H1 (cell line): ENCODE data around the gene PLEKHA5. TPM values are rescaled to one million over a fixed set of nuclear protein-coding genes. Genes with fewer than 3 reads are reported as not detected.

Experiments used
- CTCF ChIA-PET: fragments of 300-600 bp; sonication (Branson Sonifier 250); formaldehyde crosslinking; loops from one replicate; lab custom pipeline; 2021; ENCODE audit not compliant: partially characterized antibody; lab: Charles Lee
- POLR2A ChIA-PET: fragments of 300-600 bp; sonication (Branson Sonifier 250); formaldehyde crosslinking; loops from one replicate; lab custom pipeline; 2021; ENCODE audit warnings: inconsistent platforms; ENCODE audit not compliant: partially characterized antibody; lab: Charles Lee
- DNase-seq, 2 experiments: peaks; one replicate each; pipeline versions ENCODE4 v3.0.0 to v3.0.0-alpha.2; 2010 to 2022; ENCODE audit warnings: low spot score in 2 of 2, low read depth in 1 of 2, mixed read lengths in 1 of 2
- FAIRE-seq: peaks from 2 replicates; lab custom pipeline; 2011; peaks lifted over from hg19 to GRCh38; lab: Jason Lieb, UNC
- H2AFZ ChIP-seq: 2 replicates; pipeline ENCODE4 v1.8.1; 2012; ENCODE audit warnings: low read length, inconsistent platforms
- H2AK5ac ChIP-seq: 2 replicates; pipeline ENCODE4 v1.6.1; 2013; ENCODE audit warnings: low read depth, low read length
- H2BK120ac ChIP-seq: replicated peaks from 2 replicates; pipeline ENCODE3; 2013; ENCODE audit warnings: low read depth, low read length, inconsistent platforms
- H2BK12ac ChIP-seq: 2 replicates; pipeline ENCODE4 v1.6.1; 2013; ENCODE audit warnings: low read depth, low read length
- H2BK15ac ChIP-seq: 2 replicates; pipeline ENCODE4 v1.6.1; 2013; ENCODE audit warnings: low read length
- H2BK20ac ChIP-seq: 2 replicates; pipeline ENCODE4 v1.6.1; 2013; ENCODE audit warnings: low read length
- H2BK5ac ChIP-seq: 2 replicates; pipeline ENCODE4 v1.6.1; 2013; ENCODE audit warnings: low read depth, low read length
- H3K14ac ChIP-seq: 2 replicates; pipeline ENCODE4 v1.6.1; 2013; ENCODE audit warnings: inconsistent platforms; ENCODE audit not compliant: insufficient read length
- H3K18ac ChIP-seq: 2 replicates; pipeline ENCODE4 v1.6.1; 2013; ENCODE audit warnings: low read length; ENCODE audit errors: extremely low read depth
- H3K23ac ChIP-seq: 2 replicates; pipeline ENCODE4 v1.6.1; 2013; ENCODE audit warnings: inconsistent platforms; ENCODE audit not compliant: insufficient read length
- H3K23me2 ChIP-seq: 2 replicates; pipeline ENCODE4 v1.6.1; 2013; ENCODE audit warnings: low read depth, low read length
- H3K27ac ChIP-seq: 2 replicates; pipeline ENCODE4 v1.6.1; 2011; ENCODE audit warnings: low read depth, low read length, inconsistent platforms
- H3K27me3 ChIP-seq, 4 experiments: replicated peaks in 1 of 4; 1 replicate in 1 of 4; 2 replicates in 3 of 4; pipeline versions ENCODE4 v1.6.1 to v1.8.1; 2011 to 2013; ENCODE audit warnings: low read length in 3 of 4, mild to moderate bottlenecking in 3 of 4, inconsistent platforms in 2 of 4, mixed read lengths in 2 of 4, moderate library complexity in 1 of 4; ENCODE audit not compliant: control insufficient read depth in 3 of 4, insufficient read depth in 3 of 4; ENCODE audit errors: extremely low read depth in 1 of 4
- H3K36me3 ChIP-seq, 4 experiments: 2 replicates each; pipeline versions ENCODE4 v1.6.1 to v1.8.1; 2011 to 2013; ENCODE audit warnings: mild to moderate bottlenecking in 4 of 4, low read length in 3 of 4, moderate library complexity in 2 of 4, control low read depth in 1 of 4, inconsistent platforms in 1 of 4; ENCODE audit not compliant: insufficient read depth in 4 of 4, control insufficient read depth in 2 of 4
- H3K4ac ChIP-seq: replicated peaks from 2 replicates; pipeline ENCODE3; 2013; ENCODE audit warnings: low read length, low read depth, mixed read lengths, inconsistent platforms; ENCODE audit not compliant: insufficient read length
- H3K4me1 ChIP-seq, 4 experiments: replicated peaks in 1 of 4; 1 replicate in 1 of 4; 2 replicates in 3 of 4; pipeline versions ENCODE4 v1.6.1 to v1.8.1; 2011 to 2013; ENCODE audit warnings: low read length in 3 of 4, inconsistent platforms in 2 of 4, mixed read lengths in 1 of 4; ENCODE audit not compliant: insufficient read depth in 4 of 4, control insufficient read depth in 3 of 4
- H3K4me2 ChIP-seq, 2 experiments: 2 replicates each; pipeline versions ENCODE4 v1.6.1 to v1.8.1; 2011 to 2013; ENCODE audit warnings: low read depth in 2 of 2, low read length in 2 of 2, control low read depth in 1 of 2, inconsistent platforms in 1 of 2, mild to moderate bottlenecking in 1 of 2; ENCODE audit not compliant: insufficient read depth in 1 of 2
- H3K4me3 ChIP-seq, 4 experiments: fragments of 200-600, 300-600 bp in 1 of 4; sonication (generic), shearing (Covaris generic), sonication (Bioruptor Twin) in 1 of 4; 2 replicates each; pipeline versions ENCODE4 v1.5.1 to v1.8.1; 2011 to 2016; ENCODE audit warnings: low read length in 4 of 4, low read depth in 3 of 4, control low read depth in 2 of 4, inconsistent platforms in 2 of 4, mild to moderate bottlenecking in 2 of 4, mixed read lengths in 1 of 4, moderate library complexity in 1 of 4; ENCODE audit not compliant: insufficient read depth in 2 of 4; ENCODE audit errors: extremely low read depth in 1 of 4
- H3K56ac ChIP-seq: replicated peaks from 2 replicates; pipeline ENCODE3; 2013; ENCODE audit warnings: low read depth, mild to moderate bottlenecking, mixed read lengths, low read length, inconsistent platforms; ENCODE audit not compliant: insufficient read length
- H3K79me1 ChIP-seq: 2 replicates; pipeline ENCODE4 v1.6.1; 2013; ENCODE audit warnings: low read depth, low read length, control low read depth
- H3K79me2 ChIP-seq, 2 experiments: 2 replicates each; pipeline versions ENCODE4 v1.6.1 to v1.8.1; 2012 to 2013; ENCODE audit warnings: low read length in 2 of 2, mild to moderate bottlenecking in 2 of 2, inconsistent platforms in 1 of 2; ENCODE audit not compliant: insufficient read depth in 2 of 2, control insufficient read depth in 1 of 2
- H3K9ac ChIP-seq, 4 experiments: replicated peaks in 1 of 4; 1 replicate in 1 of 4; 2 replicates in 3 of 4; pipeline versions ENCODE4 v1.6.1 to v1.8.1; 2011 to 2013; ENCODE audit warnings: low read depth in 3 of 4, low read length in 3 of 4, control low read depth in 2 of 4, mild to moderate bottlenecking in 2 of 4, moderate library complexity in 2 of 4, inconsistent platforms in 1 of 4; ENCODE audit errors: extremely low read depth in 1 of 4
- H3K9me3 ChIP-seq, 2 experiments: 2 replicates each; pipeline versions ENCODE4 v1.6.1 to v1.8.1; 2012 to 2013; ENCODE audit warnings: mild to moderate bottlenecking in 2 of 2, moderate library complexity in 2 of 2, control low read depth in 1 of 2, inconsistent platforms in 1 of 2, low read depth in 1 of 2, low read length in 1 of 2, mixed read lengths in 1 of 2; ENCODE audit not compliant: insufficient read depth in 2 of 2
- H4K20me1 ChIP-seq, 2 experiments: replicated peaks in 1 of 2; 2 replicates each; pipeline versions ENCODE3 to v1.8.1; 2011 to 2013; ENCODE audit warnings: inconsistent platforms in 2 of 2, low read length in 2 of 2, mild to moderate bottlenecking in 1 of 2; ENCODE audit not compliant: insufficient read depth in 2 of 2, control insufficient read depth in 1 of 2
- H4K5ac ChIP-seq: 2 replicates; pipeline ENCODE4 v1.6.1; 2013; ENCODE audit warnings: low read length, low read depth, mixed read lengths, inconsistent platforms; ENCODE audit not compliant: insufficient read length
- H4K8ac ChIP-seq: 2 replicates; pipeline ENCODE4 v1.8.0; 2013; ENCODE audit warnings: mild to moderate bottlenecking, moderate library complexity, low read length, inconsistent platforms; ENCODE audit not compliant: insufficient read depth; ENCODE audit errors: extremely low read depth
- H4K91ac ChIP-seq: replicated peaks from 2 replicates; pipeline ENCODE3; 2013; ENCODE audit warnings: low read length, mixed read lengths, inconsistent platforms; ENCODE audit not compliant: insufficient read length
- ASH2L ChIP-seq: fragments of 200-600, 300-600 bp; sonication (generic); IDR thresholded peaks from one replicate; pipeline ENCODE4 v1.7.1; 2017; ENCODE audit warnings: low read length
- HDAC2 ChIP-seq, 2 experiments: fragments of 300-600 bp in 1 of 2; sonication (generic) in 1 of 2; IDR thresholded peaks; 2 replicates each; pipeline ENCODE4 v1.6.1; 2011 to 2012; ENCODE audit warnings: low read depth in 2 of 2, low read length in 2 of 2, mild to moderate bottlenecking in 2 of 2, moderate library complexity in 2 of 2, borderline replicate concordance in 1 of 2, inconsistent platforms in 1 of 2
- JUN ChIP-seq: IDR thresholded peaks from 2 replicates; pipeline ENCODE4 v1.6.1; 2011; ENCODE audit warnings: low read depth, mild to moderate bottlenecking, improper control_type of control experiment, low read length
- SIRT6 ChIP-seq: IDR thresholded peaks from one replicate; pipeline ENCODE4 v1.7.1; 2012; ENCODE audit warnings: low read length, inconsistent platforms
- TAF1 ChIP-seq: IDR thresholded peaks from 2 replicates; pipeline ENCODE4 v1.6.1; 2011; ENCODE audit warnings: mild to moderate bottlenecking, low read depth, low read length
- WGBS, 2 experiments: shearing (Covaris generic) in 1 of 2; methylation state at CpG; one replicate each; pipeline versions ENCODE4 v1.1.6 to v1.1.7; 2013 to 2015; ENCODE audit warnings: low lambda C conversion rate in 2 of 2, mixed read lengths in 2 of 2, inconsistent platforms in 1 of 2, low coverage in 1 of 2, missing lambda C conversion rate in 1 of 2; ENCODE audit not compliant: insufficient replicate concordance in 2 of 2, insufficient coverage in 1 of 2, insufficient read length in 1 of 2; ENCODE audit errors: extremely low coverage in 1 of 2, missing lambda C conversion rate in 1 of 2; 5-methylcytosine and 5-hydroxymethylcytosine counted together
- polyA plus RNA-seq, 7 experiments: library from polyadenylated mRNA; depleted of rRNA in 3 of 7; stranded (reverse) in 5 of 7; unstranded in 2 of 7; fragments of >200 nt in 5 of 7; fragments of 200-250 nt in 2 of 7; gene quantifications; 1 replicate in 5 of 7; 2 replicates in 1 of 7; 4 replicates in 1 of 7; pipeline versions ENCODE4 v1.2.1 to v1.2.3, GENCODE V29; 2011 to 2013; ENCODE audit warnings: missing spikeins in 2 of 7, mixed read lengths in 2 of 7
- total RNA-seq: library from RNA; stranded (reverse); fragmentation: NEBNext Ultra II Directional; extraction: Animal tissue kit (Norgen Biotek cat#: 25700); gene quantifications from 2 replicates; pipeline ENCODE4 v1.2.1, GENCODE V29; 2021

PLEKHA5 gene
- total and polyA plus RNA-seq, 2 of the 8 experiments (the other 6 are each of a cell fraction or from before 2014, with no cell fraction given) = 17.2 to 66.1 TPM

DNA sequence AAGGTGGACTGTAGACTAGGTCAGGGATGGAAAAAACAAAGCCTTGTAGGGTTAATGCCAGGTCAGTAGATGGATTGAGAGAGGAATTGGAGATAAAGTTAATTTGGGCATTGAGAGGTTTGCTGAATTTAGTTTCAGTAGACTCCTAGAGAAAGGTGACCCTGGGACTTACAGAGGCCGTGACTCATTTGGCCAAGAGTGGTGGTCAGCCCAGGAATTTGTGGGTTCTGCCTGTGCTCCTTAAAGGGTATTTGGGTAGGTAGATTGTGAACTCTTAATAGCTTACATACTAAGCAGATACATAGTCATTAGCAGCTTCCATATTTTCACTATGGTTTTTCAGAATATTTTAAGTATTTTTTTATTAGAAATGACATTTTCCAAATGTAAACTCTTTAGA, 21.8 kb downstream of the PLEKHA5 start:
- H3K9me3 ChIP-seq = no peaks in the 10 kb centered on the region
- no peaks in the 10 kb centered on the region; the same call in 1 of the 2 replicates for H3K23me2 ChIP-seq
- no peak overlapping the region for H3K9ac ChIP-seq
- no peak overlapping the region for H3K27ac ChIP-seq
- H2BK120ac ChIP-seq = no peak overlapping the region
- H2BK12ac ChIP-seq = no peak overlapping the region
- H3K79me1 ChIP-seq = peaks cover 3% of the 10 kb centered on the region; the same call in 1 of the 2 replicates
- no peak overlapping the region for H2AFZ ChIP-seq
- TF ChIP-seq SIRT6 (no peak), HDAC2 (IDR thresholded peaks at IDR 0.05; ENCODE audit: borderline replicate concordance in 1 of 2, low read depth in 2 of 2, low read length in 2 of 2) (no peak), ASH2L (no peak), TAF1 (no peak), JUN (no peak)
- no peak overlapping the region for H3K4ac ChIP-seq
- H3K4me3 ChIP-seq = no peak overlapping the region
- DNase-seq (no peak), FAIRE-seq (no peak)
- WGBS, 2 experiments = 91% methylated on average over 1 of the region's 1 CpG; no CpG with 5 or more reads in 1 of the 2 experiments
- no peak overlapping the region for H4K8ac ChIP-seq
- no peak overlapping the region for H3K23ac ChIP-seq
- no peak overlapping the region for H2BK20ac ChIP-seq
- no peak overlapping the region for H4K91ac ChIP-seq
- no peak overlapping the region for H3K14ac ChIP-seq
- H3K18ac ChIP-seq = no peak overlapping the region
- H2AK5ac ChIP-seq = no peak overlapping the region
- H3K79me2 ChIP-seq = peaks cover 15 to 97% of the 10 kb centered on the region in 2 experiments; a peak in 3 of 4 replicates
- H3K56ac ChIP-seq = no peak overlapping the region
- H2BK15ac ChIP-seq = no peak overlapping the region
- ChIA-PET CTCF (no interaction called here), POLR2A (interaction anchor here (1.4 kb wide), 1 partner anchor 15 kb away, joined by 3 read pairs; no protein-coding TSS in a partner anchor)
- no peak overlapping the region for H3K4me2 ChIP-seq
- no peaks in the 10 kb centered on the region for H3K27me3 ChIP-seq
- H4K20me1 ChIP-seq = peaks cover 1% of the 10 kb centered on the region in 2 experiments
- H3K36me3 ChIP-seq = peaks cover 2 to 39% (median 6%) of the 10 kb centered on the region in 4 experiments; a peak in 7 of 8 replicates
- no peak overlapping the region for H4K5ac ChIP-seq
- H3K4me1 ChIP-seq = peaks cover 0 to 12% (median 0%) of the 10 kb centered on the region in 4 experiments; a peak in 2 of 7 replicates
- no peak overlapping the region for H2BK5ac ChIP-seq
